ENCODE data around the gene MRPL21. TPM values are rescaled to one million over a fixed set of nuclear protein-coding genes. Genes with fewer than 3 reads are reported as not detected.

The MRPL21 gene
- total RNA-seq, 1 donor from 2014 or later = 32.9 TPM

GRCh38 chr11:68896171-68896959, 7.3 kb downstream of the MRPL21 start:
- Histone ChIP-seq H3K36me3 (peaks cover 87% of the 10 kb centered on the region), H3K27ac (no peak overlapping the region), H3K4me1 (peaks cover 4% of the 10 kb centered on the region), H3K9me3 (no peaks in the 10 kb centered on the region), H3K4me3 (no peak overlapping the region), H3K27me3 (ENCODE audit: low read depth) (no peaks in the 10 kb centered on the region)
- DNase-seq = no peak
- peak in 1 of 2 donors; percentile 17 for ATAC-seq
- no peak for TF ChIP-seq CTCF (IDR thresholded peaks at IDR 0.05)
- intact Hi-C loops (cut with DNase I) = no loop called here

- Histone ChIP-seq H3K27ac (no peak overlapping the region), H3K36me3 (peaks cover 77% of the 10 kb centered on the region), H3K9me3 (no peaks in the 10 kb centered on the region), H3K4me3 (no peak overlapping the region), H3K4me1 (peaks cover 15% of the 10 kb centered on the region), H3K27me3 (ENCODE audit: low read depth) (no peaks in the 10 kb centered on the region)
- ATAC-seq (no peak), DNase-seq (no peak)
- intact Hi-C loops (cut with DNase I) = no loop called here
- TF ChIP-seq CTCF (IDR thresholded peaks at IDR 0.05) = no peak
Observed at GRCh38 chr11:68893282-68893681, 10.3 kb downstream of the MRPL21 start.

- Histone ChIP-seq H3K9me3 (no peaks in the 10 kb centered on the region), H3K36me3 (peaks cover 70% of the 10 kb centered on the region), H3K4me1 (peaks cover 15% of the 10 kb centered on the region), H3K27me3 (ENCODE audit: low read depth) (no peaks in the 10 kb centered on the region), H3K4me3 (no peak overlapping the region), H3K27ac (no peak overlapping the region)
- no peak for TF ChIP-seq CTCF (IDR thresholded peaks at IDR 0.05)
- DNase-seq (no peak), ATAC-seq (no peak)
- intact Hi-C loops (cut with DNase I) = no loop called here
Observed at GRCh38 chr11:68892576-68892975, 11.1 kb downstream of the MRPL21 start.

GRCh38 chr11:68891351-68891948, 12.2 kb downstream of the MRPL21 start:
- Histone ChIP-seq H3K27me3 (ENCODE audit: low read depth) (no peaks in the 10 kb centered on the region), H3K27ac (peak overlapping the region; percentile 56), H3K4me3 (no peak overlapping the region), H3K4me1 (peaks cover 15% of the 10 kb centered on the region), H3K36me3 (peaks cover 59% of the 10 kb centered on the region), H3K9me3 (no peaks in the 10 kb centered on the region)
- ATAC-seq (peak in 1 of 2 donors; percentile 13), DNase-seq (no peak)
- TF ChIP-seq CTCF (IDR thresholded peaks at IDR 0.05) = no peak
- intact Hi-C loops (cut with DNase I) = no loop called here

GRCh38 chr11:68890490-68891231, 13.0 kb downstream of the MRPL21 start:
- DNase-seq (peak; percentile 52), ATAC-seq (peak; percentile 61 to 68)
- Histone ChIP-seq H3K27me3 (ENCODE audit: low read depth) (no peaks in the 10 kb centered on the region), H3K36me3 (peaks cover 51% of the 10 kb centered on the region), H3K9me3 (no peaks in the 10 kb centered on the region), H3K4me3 (no peak overlapping the region), H3K4me1 (peaks cover 15% of the 10 kb centered on the region), H3K27ac (peak overlapping the region; percentile 56)
- intact Hi-C loops (cut with DNase I) = no loop called here
- TF ChIP-seq CTCF (IDR thresholded peaks at IDR 0.05) = no peak

All from lower lobe of right lung (tissue), 2 donors.